ENCODE results near the gene EBF4.

EBF4 gene

GRCh38 chr20:2775139-2775538 is 82.6 kb downstream of the EBF4 start:
- Histone ChIP-seq H2AFZ (ENCODE audit: low read depth, low read length, severe bottlenecking) (no peak overlapping the region), H4K20me1 (ENCODE audit: low read depth, low read length) (no peaks in the 10 kb centered on the region), H3K4me3 (ENCODE audit: insufficient read depth, low read length, poor library complexity, severe bottlenecking) (no peak overlapping the region), H3K9me2 (replicated peaks; ENCODE audit: insufficient read depth, low read length) (no peaks in the 10 kb centered on the region), H3K27ac (ENCODE audit: low read depth, low read length) (no peak overlapping the region), H3K9ac (ENCODE audit: low read length) (no peak overlapping the region), H3K4me2 (ENCODE audit: low read depth, low read length, poor library complexity, severe bottlenecking) (no peak overlapping the region), H3K36me3 (ENCODE audit: low read length) (no peaks in the 10 kb centered on the region), H3F3A (ENCODE audit: insufficient read depth) (no peaks in the 10 kb centered on the region), H3K79me2 (ENCODE audit: insufficient read depth, low read length) (no peaks in the 10 kb centered on the region), H3K9me3 (ENCODE audit: insufficient read depth, low read length) (no peaks in the 10 kb centered on the region), H3K27me3 (ENCODE audit: low read length) (no peaks in the 10 kb centered on the region)
- TF ChIP-seq EZH2phosphoT487 (conservative IDR thresholded peaks at IDR 0.05; ENCODE audit: low read length) (no peak), CTCF (IDR thresholded peaks at IDR 0.05; ENCODE audit: insufficient read depth, low read length, poor library complexity, severe bottlenecking) (no peak)

GRCh38 chr20:2778602-2779321 is 86.2 kb downstream of the EBF4 start:
- no peak overlapping the region for H3K4me3 ChIP-seq (ENCODE audit: insufficient read depth, low read length, poor library complexity, severe bottlenecking)
- TF ChIP-seq EZH2phosphoT487 (conservative IDR thresholded peaks at IDR 0.05; ENCODE audit: low read length) (no peak), CTCF (IDR thresholded peaks at IDR 0.05; ENCODE audit: insufficient read depth, low read length, poor library complexity, severe bottlenecking) (no peak)
- no peak overlapping the region for H3K27ac ChIP-seq (ENCODE audit: low read depth, low read length)

GRCh38 chr20:2780948-2781347 is 88.4 kb downstream of the EBF4 start:
- no peaks in the 10 kb centered on the region for H3K79me2 ChIP-seq (ENCODE audit: insufficient read depth, low read length)
- no peaks in the 10 kb centered on the region for H3K9me2 ChIP-seq (replicated peaks; ENCODE audit: insufficient read depth, low read length)
- no peaks in the 10 kb centered on the region for H3K36me3 ChIP-seq (ENCODE audit: low read length)
- H4K20me1 ChIP-seq (ENCODE audit: low read depth, low read length), result no peaks in the 10 kb centered on the region
- H3K27ac ChIP-seq (ENCODE audit: low read depth, low read length), result no peak overlapping the region
- no peak overlapping the region for H3K4me3 ChIP-seq (ENCODE audit: insufficient read depth, low read length, poor library complexity, severe bottlenecking)
- H3K27me3 ChIP-seq (ENCODE audit: low read length), result no peaks in the 10 kb centered on the region
- H3F3A ChIP-seq (ENCODE audit: insufficient read depth), result no peaks in the 10 kb centered on the region
- no peak overlapping the region for H2AFZ ChIP-seq (ENCODE audit: low read depth, low read length, severe bottlenecking)
- H3K9me3 ChIP-seq (ENCODE audit: insufficient read depth, low read length), result no peaks in the 10 kb centered on the region
- no peak overlapping the region for H3K4me2 ChIP-seq (ENCODE audit: low read depth, low read length, poor library complexity, severe bottlenecking)
- TF ChIP-seq EZH2phosphoT487 (conservative IDR thresholded peaks at IDR 0.05; ENCODE audit: low read length), result no peak
- TF ChIP-seq CTCF (IDR thresholded peaks at IDR 0.05; ENCODE audit: insufficient read depth, low read length, poor library complexity, severe bottlenecking), result no peak
- H3K9ac ChIP-seq (ENCODE audit: low read length), result no peak overlapping the region

More at GRCh38 chr20:2778602-2779321, 86.2 kb downstream of the EBF4 start:
- H3F3A ChIP-seq (ENCODE audit: insufficient read depth), result no peaks in the 10 kb centered on the region
- no peak overlapping the region for H3K4me2 ChIP-seq (ENCODE audit: low read depth, low read length, poor library complexity, severe bottlenecking)
- no peak overlapping the region for H3K9ac ChIP-seq (ENCODE audit: low read length)
- H3K9me2 ChIP-seq (replicated peaks; ENCODE audit: insufficient read depth, low read length), result no peaks in the 10 kb centered on the region
- no peak overlapping the region for H2AFZ ChIP-seq (ENCODE audit: low read depth, low read length, severe bottlenecking)
- no peaks in the 10 kb centered on the region for H3K36me3 ChIP-seq (ENCODE audit: low read length)
- no peaks in the 10 kb centered on the region for H3K9me3 ChIP-seq (ENCODE audit: insufficient read depth, low read length)
- no peaks in the 10 kb centered on the region for H3K79me2 ChIP-seq (ENCODE audit: insufficient read depth, low read length)
- no peaks in the 10 kb centered on the region for H3K27me3 ChIP-seq (ENCODE audit: low read length)
- no peaks in the 10 kb centered on the region for H4K20me1 ChIP-seq (ENCODE audit: low read depth, low read length)

All from SU-DHL-6 (cell line).